CD14-positive monocyte (primary cell): ENCODE measurements around the gene TJP3. TPM values are rescaled to one million over a fixed set of nuclear protein-coding genes. Genes with fewer than 3 reads are reported as not detected.

ENCODE experiments used
- DNase-seq, 3 donors: peaks; one replicate each; pipeline ENCODE4 v3.0.0-alpha.2; 2011 to 2022
- H2AFZ ChIP-seq: 2 replicates; pipeline ENCODE4 v1.6.0; 2012; ENCODE audit warnings: mild to moderate bottlenecking, low read depth, low read length, inconsistent platforms; ENCODE audit not compliant: insufficient read depth, poor library complexity, severe bottlenecking
- H3K27ac ChIP-seq, 2 donors: 1 replicate in 1 of 2; 2 replicates in 1 of 2; pipeline ENCODE4 v1.5.1; 2012 to 2013; ENCODE audit warnings: low read length in 2 of 2, control low read depth in 1 of 2, inconsistent platforms in 1 of 2, low read depth in 1 of 2, mild to moderate bottlenecking in 1 of 2
- H3K27me3 ChIP-seq, 2 donors: one replicate each; pipeline versions ENCODE4 v1.6.0 to v1.6.1; 2011 to 2013; ENCODE audit warnings: low read length in 2 of 2; ENCODE audit not compliant: control insufficient read depth in 2 of 2, insufficient read depth in 2 of 2
- H3K36me3 ChIP-seq, 2 donors: replicated peaks in 1 of 2; 1 replicate in 1 of 2; 2 replicates in 1 of 2; pipeline versions ENCODE4 v1.5.1 to v1.6.1; 2012 to 2013; ENCODE audit warnings: low read length in 2 of 2, control low read depth in 1 of 2, inconsistent platforms in 1 of 2, mild to moderate bottlenecking in 1 of 2; ENCODE audit not compliant: insufficient read depth in 2 of 2, control insufficient read depth in 1 of 2
- H3K4me1 ChIP-seq, 2 donors: 1 replicate in 1 of 2; 2 replicates in 1 of 2; pipeline versions ENCODE4 v1.5.1 to v1.6.1; 2012 to 2013; ENCODE audit warnings: low read length in 2 of 2, control low read depth in 1 of 2, inconsistent platforms in 1 of 2, mild to moderate bottlenecking in 1 of 2, moderate library complexity in 1 of 2; ENCODE audit not compliant: insufficient read depth in 2 of 2, control insufficient read depth in 1 of 2
- H3K4me2 ChIP-seq: replicated peaks from 2 replicates; pipeline ENCODE3; 2012; ENCODE audit warnings: low read length, moderate library complexity, mild to moderate bottlenecking; ENCODE audit not compliant: poor library complexity, severe bottlenecking; ENCODE audit errors: extremely low read depth
- H3K4me3 ChIP-seq, 3 experiments: fragments of 200-600 bp in 1 of 3; sonication (generic) in 1 of 3; replicated peaks in 1 of 3; 1 replicate in 2 of 3; 2 replicates in 1 of 3; pipeline ENCODE4 v1.5.1; 2011 to 2013; ENCODE audit warnings: low read length in 3 of 3, mild to moderate bottlenecking in 3 of 3, control low read depth in 2 of 3, low read depth in 2 of 3, inconsistent platforms in 1 of 3, moderate library complexity in 1 of 3
- H3K79me2 ChIP-seq: 2 replicates; pipeline ENCODE4 v1.6.0; 2012; ENCODE audit warnings: mild to moderate bottlenecking, control low read depth, inconsistent platforms, low read length, moderate library complexity; ENCODE audit not compliant: insufficient read depth
- H3K9ac ChIP-seq: 2 replicates; pipeline ENCODE4 v1.6.0; 2017; ENCODE audit warnings: low read length, mild to moderate bottlenecking; ENCODE audit not compliant: insufficient read depth, poor library complexity, severe bottlenecking
- H3K9me3 ChIP-seq, 2 donors: replicated peaks in 1 of 2; 1 replicate in 1 of 2; 2 replicates in 1 of 2; pipeline versions ENCODE4 v1.5.1 to v1.6.1; 2012 to 2013; ENCODE audit warnings: low read length in 2 of 2, control low read depth in 1 of 2; ENCODE audit not compliant: control insufficient read depth in 1 of 2, insufficient read depth in 1 of 2
- H4K20me1 ChIP-seq: 2 replicates; pipeline ENCODE4 v1.6.0; 2012; ENCODE audit warnings: mild to moderate bottlenecking, low read length, control low read depth, moderate library complexity; ENCODE audit not compliant: insufficient read depth
- H3K27ac Mint-ChIP-seq, 7 donors: one replicate each; pipeline ENCODE4 v1.8.0; 2020; ENCODE audit warnings: mild to moderate bottlenecking in 7 of 7, mixed read lengths in 7 of 7, moderate library complexity in 6 of 7, inconsistent platforms in 2 of 7
- H3K27me3 Mint-ChIP-seq, 3 donors: one replicate each; pipeline ENCODE4 v1.8.0; 2021 to 2022; ENCODE audit warnings: low read depth in 3 of 3, mild to moderate bottlenecking in 3 of 3, mixed read lengths in 3 of 3, moderate library complexity in 3 of 3, inconsistent platforms in 1 of 3
- H3K36me3 Mint-ChIP-seq, 2 donors: one replicate each; pipeline ENCODE4 v1.8.0; 2020; ENCODE audit warnings: mixed read lengths in 2 of 2, inconsistent platforms in 1 of 2, mild to moderate bottlenecking in 1 of 2
- H3K4me1 Mint-ChIP-seq: one replicate; pipeline ENCODE4 v1.8.0; 2020; ENCODE audit warnings: mild to moderate bottlenecking, mixed read lengths
- H3K4me3 Mint-ChIP-seq, 2 donors: one replicate each; pipeline ENCODE4 v1.8.0; 2020; ENCODE audit warnings: mild to moderate bottlenecking in 2 of 2, mixed read lengths in 2 of 2, moderate library complexity in 1 of 2
- H3K9me3 Mint-ChIP-seq, 7 donors: one replicate each; pipeline ENCODE4 v1.8.0; 2020 to 2022; ENCODE audit warnings: mixed read lengths in 7 of 7, mild to moderate bottlenecking in 6 of 7, moderate library complexity in 6 of 7, inconsistent platforms in 2 of 7
- WGBS: methylation state at CpG from one replicate; pipeline ENCODE4 v1.1.5; 2013; ENCODE audit warnings: missing lambda C conversion rate; ENCODE audit not compliant: insufficient coverage; 5-methylcytosine and 5-hydroxymethylcytosine counted together
- intact Hi-C, 2 donors: fragments of 100-400 bp; cut with micrococcal nuclease; formaldehyde crosslinking; loops; one replicate each; pipeline versions ENCODE4 v1.15.0 to v1.15.1; 2023
- polyA plus RNA-seq, 3 donors: library from polyadenylated mRNA; depleted of rRNA in 1 of 3; unstranded in 2 of 3; stranded (reverse) in 1 of 3; fragments of 300-500 nt in 2 of 3; fragments of >200 nt in 1 of 3; fragmentation: Illumina TruSeq in 2 of 3; gene quantifications; 1 replicate in 2 of 3; 2 replicates in 1 of 3; pipeline ENCODE4 v1.2.3, GENCODE V29; 2012 to 2021
- TF ChIP-seq, protein P1 (sequence below): fragments of 200-600 bp; IDR thresholded peaks from one replicate; pipeline ENCODE4 v1.8.0; 2022; ENCODE audit warnings: antibody characterized with exemption, mild to moderate bottlenecking

Gene TJP3
- polyA plus RNA-seq, 3 donors: 0.01 TPM; not detected in 2

GRCh38 chr19:3691726-3692125, 16.5 kb upstream of the TJP3 start:
- peaks cover 100% of the 10 kb centered on the region for H4K20me1 ChIP-seq
- DNase-seq: no peak
- Mint-ChIP-seq H3K27me3 (peaks cover 5 to 18% (median 11%) of the 10 kb centered on the region in 3 donors), H3K9me3 (peaks cover 0 to 3% (median 0%) of the 10 kb centered on the region in 7 donors), H3K4me1 (peaks cover 15% of the 10 kb centered on the region), H3K36me3 (peaks cover 27 to 33% of the 10 kb centered on the region in 2 donors), H3K27ac (peak overlapping the region in 1 of 7 donors; percentile 27), H3K4me3 (no peak overlapping the region)
- intact Hi-C loops: no loop called here
- TF ChIP-seq, protein P1, sequence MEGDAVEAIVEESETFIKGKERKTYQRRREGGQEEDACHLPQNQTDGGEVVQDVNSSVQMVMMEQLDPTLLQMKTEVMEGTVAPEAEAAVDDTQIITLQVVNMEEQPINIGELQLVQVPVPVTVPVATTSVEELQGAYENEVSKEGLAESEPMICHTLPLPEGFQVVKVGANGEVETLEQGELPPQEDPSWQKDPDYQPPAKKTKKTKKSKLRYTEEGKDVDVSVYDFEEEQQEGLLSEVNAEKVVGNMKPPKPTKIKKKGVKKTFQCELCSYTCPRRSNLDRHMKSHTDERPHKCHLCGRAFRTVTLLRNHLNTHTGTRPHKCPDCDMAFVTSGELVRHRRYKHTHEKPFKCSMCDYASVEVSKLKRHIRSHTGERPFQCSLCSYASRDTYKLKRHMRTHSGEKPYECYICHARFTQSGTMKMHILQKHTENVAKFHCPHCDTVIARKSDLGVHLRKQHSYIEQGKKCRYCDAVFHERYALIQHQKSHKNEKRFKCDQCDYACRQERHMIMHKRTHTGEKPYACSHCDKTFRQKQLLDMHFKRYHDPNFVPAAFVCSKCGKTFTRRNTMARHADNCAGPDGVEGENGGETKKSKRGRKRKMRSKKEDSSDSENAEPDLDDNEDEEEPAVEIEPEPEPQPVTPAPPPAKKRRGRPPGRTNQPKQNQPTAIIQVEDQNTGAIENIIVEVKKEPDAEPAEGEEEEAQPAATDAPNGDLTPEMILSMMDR: no peak
- H3K9ac ChIP-seq: no peak overlapping the region
- H2AFZ ChIP-seq: no peak overlapping the region
- H3K4me1 ChIP-seq: peaks cover 0 to 13% of the 10 kb centered on the region in 2 donors
- no peaks in the 10 kb centered on the region for H3K9me3 ChIP-seq
- H3K27ac ChIP-seq: no peak overlapping the region
- peaks cover 0 to 7% of the 10 kb centered on the region in 2 donors for H3K27me3 ChIP-seq
- H3K79me2 ChIP-seq: peaks cover 81% of the 10 kb centered on the region
- H3K36me3 ChIP-seq: peaks cover 13 to 30% of the 10 kb centered on the region in 2 donors
- no peak overlapping the region for H3K4me2 ChIP-seq
- H3K4me3 ChIP-seq: no peak overlapping the region
- 97% methylated on average over 14 of the region's 18 CpGs for WGBS

GRCh38 chr19:3692141-3693024, 15.8 kb upstream of the TJP3 start:
- peak in 2 of 3 donors; percentile 23 to 29 for DNase-seq
- peaks cover 0 to 13% of the 10 kb centered on the region in 2 donors for H3K4me1 ChIP-seq

More at GRCh38 chr19:3692141-3693024, 15.8 kb upstream of the TJP3 start:
- 98% methylated on average over 24 of the region's 25 CpGs for WGBS
- no peak overlapping the region for H3K4me2 ChIP-seq
- peaks cover 0 to 3% (median 0%) of the 10 kb centered on the region in 7 donors for H3K9me3 Mint-ChIP-seq
- H3K9me3 ChIP-seq: no peaks in the 10 kb centered on the region
- H3K4me1 Mint-ChIP-seq: peaks cover 12% of the 10 kb centered on the region
- no peak overlapping the region for H3K9ac ChIP-seq
- H3K36me3 ChIP-seq: peaks cover 13 to 30% of the 10 kb centered on the region in 2 donors
- H3K27me3 Mint-ChIP-seq: peaks cover 5 to 15% (median 12%) of the 10 kb centered on the region in 3 donors
- peaks cover 87% of the 10 kb centered on the region for H3K79me2 ChIP-seq
- H3K27me3 ChIP-seq: peaks cover 0 to 7% of the 10 kb centered on the region in 2 donors
- H3K27ac ChIP-seq: no peak overlapping the region
- H2AFZ ChIP-seq: no peak overlapping the region
- H3K36me3 Mint-ChIP-seq: peaks cover 24 to 40% of the 10 kb centered on the region in 2 donors
- no peak overlapping the region for H3K4me3 Mint-ChIP-seq
- intact Hi-C loops: no loop called here
- TF ChIP-seq, protein P1: peak; percentile 72
- peak overlapping the region in 1 of 7 donors; percentile 21 for H3K27ac Mint-ChIP-seq
- H4K20me1 ChIP-seq: peaks cover 100% of the 10 kb centered on the region
- no peak overlapping the region for H3K4me3 ChIP-seq
